AG04449 (cell line): ENCODE data around the gene KSR2.

Experiments used
- CTCF ChIA-PET: fragments of 350-600 bp; formaldehyde crosslinking; extraction: SDS; loops from one replicate; lab custom pipeline; 2021; ENCODE audit warnings: antibody characterized with exemption; lab: Yijun Ruan, JAX
- POLR2A ChIA-PET: fragments of 400-600, 350-600 bp; formaldehyde crosslinking; extraction: SDS; loops from one replicate; lab custom pipeline; 2020; ENCODE audit warnings: antibody characterized with exemption, inconsistent platforms; lab: Yijun Ruan, JAX
- DNase-seq: peaks from one replicate; pipeline ENCODE4 v3.0.0-alpha.2; 2010; ENCODE audit warnings: low read depth, low spot score
- H3K4me3 ChIP-seq: 2 replicates; pipeline ENCODE4 v1.5.1; 2011; ENCODE audit warnings: low read depth, mild to moderate bottlenecking, control low read depth, low read length
- CTCF ChIP-seq: IDR thresholded peaks from one replicate; pipeline ENCODE4 v1.5.1; 2011; ENCODE audit warnings: mild to moderate bottlenecking, moderate library complexity, low read length, control low read depth, inconsistent platforms; ENCODE audit not compliant: insufficient read depth; ENCODE audit errors: missing control alignments

Gene KSR2

GRCh38 chr12:117582135-117582784, 386.5 kb downstream of the KSR2 start:
- ChIA-PET POLR2A (no interaction called here), CTCF (interaction anchor here (1.1 to 2.4 kb wide), 6 partner anchors 10 to 346 kb away, joined by 4 to 5 read pairs (median 4); no protein-coding TSS in a partner anchor)
- DNase-seq: no peak
- TF ChIP-seq CTCF: no peak
- no peak overlapping the region for H3K4me3 ChIP-seq

GRCh38 chr12:117580718-117581062, 388.1 kb downstream of the KSR2 start:
- H3K4me3 ChIP-seq: no peak overlapping the region
- ChIA-PET CTCF (interaction anchor here (1.0 to 3.8 kb wide), 5 partner anchors 9 to 270 kb away, joined by 3 to 25 read pairs (median 5); no protein-coding TSS in a partner anchor), POLR2A (no interaction called here)
- no peak for TF ChIP-seq CTCF
- no peak for DNase-seq

- CTCF ChIA-PET: interaction anchor here (1.0 to 3.8 kb wide), 5 partner anchors 9 to 270 kb away, joined by 3 to 25 read pairs (median 5); no protein-coding TSS in a partner anchor
- no peak for TF ChIP-seq CTCF
- H3K4me3 ChIP-seq: no peak overlapping the region
- POLR2A ChIA-PET: no interaction called here
- DNase-seq: no peak
Observed at GRCh38 chr12:117580015-117580717, 388.6 kb downstream of the KSR2 start.

GRCh38 chr12:117577122-117577657, 391.6 kb downstream of the KSR2 start:
- CTCF ChIA-PET: interaction anchor here (0.8 to 5.6 kb wide), 3 partner anchors 11 to 260 kb away, joined by 3 to 31 read pairs (median 12); no protein-coding TSS in a partner anchor

GRCh38 chr12:117576053-117576452, 392.7 kb downstream of the KSR2 start:
- no peak for TF ChIP-seq CTCF
- ChIA-PET CTCF (interaction anchor here (1.0 to 5.6 kb wide), 4 partner anchors 12 to 209 kb away, joined by 3 to 31 read pairs (median 8); no protein-coding TSS in a partner anchor), POLR2A (no interaction called here)

More at GRCh38 chr12:117577122-117577657, 391.6 kb downstream of the KSR2 start:
- POLR2A ChIA-PET: no interaction called here
- TF ChIP-seq CTCF: no peak
- DNase-seq: no peak
- no peak overlapping the region for H3K4me3 ChIP-seq

GRCh38 chr12:117574655-117575054, 394.1 kb downstream of the KSR2 start:
- TF ChIP-seq CTCF: no peak
- POLR2A ChIA-PET: no interaction called here
- CTCF ChIA-PET: interaction anchor here (1.6 to 5.6 kb wide), 2 partner anchors 14 to 275 kb away, joined by 5 to 31 read pairs; no protein-coding TSS in a partner anchor
- DNase-seq: no peak
- no peak overlapping the region for H3K4me3 ChIP-seq

More at GRCh38 chr12:117576053-117576452, 392.7 kb downstream of the KSR2 start:
- DNase-seq: no peak
- H3K4me3 ChIP-seq: no peak overlapping the region
